Body of pancreas (tissue), 4 donors: ENCODE data around the gene RABGEF1. TPM values are rescaled to one million over a fixed set of nuclear protein-coding genes. Genes with fewer than 3 reads are reported as not detected.
"Not testable (repeated sequence)": the region's sequence is repeated elsewhere in the genome, so short reads cannot be mapped to it uniquely, and the experiment has no call there.

ENCODE experiments used
- ATAC-seq: fragments of 150-250 bp; one replicate; pipeline ENCODE4 v1.9.1; 2016
- DNase-seq, 4 donors: peaks; one replicate each; pipeline ENCODE4 v3.0.0-alpha.2; 2019
- H3K27ac ChIP-seq, 4 donors: fragments of 200-600 bp; sonication (generic); 1 replicate in 3 of 4; 2 replicates in 1 of 4; pipeline versions ENCODE4 v1.5.1 to v1.6.1; 2016 to 2019; ENCODE audit warnings: mild to moderate bottlenecking in 1 of 4, mixed read lengths in 1 of 4, moderate library complexity in 1 of 4
- H3K27me3 ChIP-seq, 2 donors: fragments of 200-600 bp; sonication (generic); one replicate each; pipeline ENCODE4 v1.6.0; 2016; ENCODE audit warnings: mild to moderate bottlenecking in 1 of 2
- H3K36me3 ChIP-seq, 2 donors: fragments of 200-600 bp; sonication (generic); replicated peaks in 1 of 2; 2 replicates each; pipeline ENCODE4 v1.5.1; 2016; ENCODE audit warnings: low read depth in 2 of 2; ENCODE audit not compliant: insufficient read depth in 1 of 2
- H3K4me1 ChIP-seq: fragments of 200-600 bp; sonication (generic); one replicate; pipeline ENCODE4 v1.6.0; 2016
- H3K4me3 ChIP-seq, 2 donors: fragments of 200-600 bp; sonication (generic); 1 replicate in 1 of 2; 2 replicates in 1 of 2; pipeline ENCODE4 v1.5.1; 2016 to 2019
- H3K9me3 ChIP-seq, 3 donors: fragments of 200-600 bp; sonication (generic); 1 replicate in 2 of 3; 2 replicates in 1 of 3; pipeline ENCODE4 v1.5.1; 2016
- POLR2A ChIP-seq, 3 donors: fragments of 450-650 bp; IDR thresholded peaks; one replicate each; pipeline ENCODE4 v1.6.1; 2016; ENCODE audit warnings: antibody characterized with exemption in 3 of 3, mild to moderate bottlenecking in 2 of 3
- WGBS, 2 donors: methylation state at CpG; one replicate each; pipeline ENCODE4 v1.1.5; 2017; 5-methylcytosine and 5-hydroxymethylcytosine counted together
- intact Hi-C: fragments of 100-400 bp; cut with DNase I; formaldehyde crosslinking; loops from one replicate; pipeline ENCODE4 v1.15.1; 2023
- total RNA-seq, 2 donors: library from RNA; depleted of rRNA; stranded (reverse); fragments of >200 nt; gene quantifications; one replicate each; pipeline ENCODE4 v1.1.0, GENCODE V29; 2016
- TF ChIP-seq, protein P1 (sequence below), 7 experiments: fragments of 450-650 bp in 4 of 7; fragments of 200-600 bp in 3 of 7; sonication (generic) in 3 of 7; IDR thresholded peaks; one replicate each; pipeline ENCODE4 v1.5.1; 2016 to 2019; ENCODE audit warnings: antibody characterized with exemption in 7 of 7

The RABGEF1 gene
- total RNA-seq, 2 donors from 2014 or later = 21.8 to 28.3 TPM

DNA sequence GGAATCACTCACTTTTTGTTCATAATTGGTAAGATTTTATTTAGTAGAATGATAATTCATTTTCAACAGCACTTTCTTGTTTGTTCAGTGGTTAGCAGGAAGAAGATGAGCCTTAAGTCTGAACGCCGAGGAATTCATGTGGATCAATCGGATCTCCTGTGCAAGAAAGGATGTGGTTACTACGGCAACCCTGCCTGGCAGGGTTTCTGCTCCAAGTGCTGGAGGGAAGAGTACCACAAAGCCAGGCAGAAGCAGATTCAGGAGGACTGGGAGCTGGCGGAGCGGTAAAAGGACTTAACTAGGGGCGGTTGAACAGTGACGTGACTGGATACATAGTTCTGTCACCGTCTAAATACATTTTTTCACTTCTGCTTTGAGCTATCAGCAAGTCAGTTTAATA lies 31.3 kb downstream of the RABGEF1 start:
- H3K9me3 ChIP-seq = no peaks in the 10 kb centered on the region
- no peak for DNase-seq
- TF ChIP-seq, protein P1, sequence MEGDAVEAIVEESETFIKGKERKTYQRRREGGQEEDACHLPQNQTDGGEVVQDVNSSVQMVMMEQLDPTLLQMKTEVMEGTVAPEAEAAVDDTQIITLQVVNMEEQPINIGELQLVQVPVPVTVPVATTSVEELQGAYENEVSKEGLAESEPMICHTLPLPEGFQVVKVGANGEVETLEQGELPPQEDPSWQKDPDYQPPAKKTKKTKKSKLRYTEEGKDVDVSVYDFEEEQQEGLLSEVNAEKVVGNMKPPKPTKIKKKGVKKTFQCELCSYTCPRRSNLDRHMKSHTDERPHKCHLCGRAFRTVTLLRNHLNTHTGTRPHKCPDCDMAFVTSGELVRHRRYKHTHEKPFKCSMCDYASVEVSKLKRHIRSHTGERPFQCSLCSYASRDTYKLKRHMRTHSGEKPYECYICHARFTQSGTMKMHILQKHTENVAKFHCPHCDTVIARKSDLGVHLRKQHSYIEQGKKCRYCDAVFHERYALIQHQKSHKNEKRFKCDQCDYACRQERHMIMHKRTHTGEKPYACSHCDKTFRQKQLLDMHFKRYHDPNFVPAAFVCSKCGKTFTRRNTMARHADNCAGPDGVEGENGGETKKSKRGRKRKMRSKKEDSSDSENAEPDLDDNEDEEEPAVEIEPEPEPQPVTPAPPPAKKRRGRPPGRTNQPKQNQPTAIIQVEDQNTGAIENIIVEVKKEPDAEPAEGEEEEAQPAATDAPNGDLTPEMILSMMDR (IDR thresholded peaks at IDR 0.05) = no peak
- no peak for TF ChIP-seq POLR2A (IDR thresholded peaks at IDR 0.05)
- ATAC-seq = no peak
- intact Hi-C loops = no loop called here
- peaks cover 48% of the 10 kb centered on the region for H3K4me1 ChIP-seq
- H3K36me3 ChIP-seq = no peaks in the 10 kb centered on the region
- H3K27me3 ChIP-seq = no peaks in the 10 kb centered on the region
- H3K4me3 ChIP-seq = no peak overlapping the region
- 75 to 90% methylated on average over 9 of the region's 9 CpGs for WGBS, 2 donors
- no peak overlapping the region for H3K27ac ChIP-seq

DNA sequence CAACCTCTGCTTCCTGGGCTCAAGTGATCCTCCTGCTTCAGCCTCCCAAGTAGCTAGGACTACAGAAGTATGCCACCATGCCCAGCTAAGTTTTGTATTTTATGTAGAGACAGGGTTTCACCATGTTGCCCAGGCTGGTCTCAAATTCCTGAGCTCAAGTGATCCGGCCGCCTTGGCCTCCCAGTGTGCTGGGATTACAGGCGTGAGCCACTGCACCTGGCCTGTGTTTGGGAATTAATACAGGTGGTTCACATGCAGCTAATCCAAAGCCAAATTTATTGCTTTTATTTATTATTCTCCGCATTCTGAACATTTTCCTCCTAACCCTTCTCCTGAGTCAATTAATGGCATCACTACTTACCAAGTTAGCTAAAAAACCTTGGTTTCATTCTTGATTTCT lies 33.2 kb downstream of the RABGEF1 start:
- ATAC-seq (peak; percentile 64), DNase-seq (peak; percentile 41 to 76 (median 66))
- 39 to 44% methylated on average over 4 of the region's 4 CpGs for WGBS, 2 donors
- H3K4me3 ChIP-seq, H3K36me3 ChIP-seq, H3K27me3 ChIP-seq, H3K9me3 ChIP-seq, intact Hi-C loops: not testable (repeated sequence)
- peaks cover 62% of the 10 kb centered on the region for H3K4me1 ChIP-seq
- H3K27ac ChIP-seq = peak overlapping the region; percentile 34 to 70 (median 59)

DNA sequence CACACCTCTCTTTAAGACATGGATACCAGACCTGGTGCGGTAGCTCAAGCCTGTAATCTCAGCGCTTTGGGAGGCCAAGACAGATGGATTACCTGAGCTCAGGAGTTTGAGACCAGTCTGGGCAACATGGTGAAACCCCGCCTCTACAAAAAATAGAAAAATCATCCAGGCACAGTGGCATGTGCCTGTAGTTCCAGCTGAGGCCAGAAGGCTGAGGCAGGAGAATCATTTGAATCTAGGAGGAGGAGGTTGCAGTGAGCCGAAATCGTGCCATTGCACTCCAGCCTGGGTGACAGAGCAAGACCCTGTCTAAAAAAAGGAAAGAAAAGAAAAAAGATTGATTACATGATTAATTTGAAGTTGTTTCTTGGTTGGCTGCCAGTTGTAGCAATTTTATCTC lies 35.9 kb downstream of the RABGEF1 start:
- H3K9me3 ChIP-seq, H3K36me3 ChIP-seq, H3K27me3 ChIP-seq, DNase-seq, ATAC-seq, H3K4me3 ChIP-seq, intact Hi-C loops: not testable (repeated sequence)
- H3K4me1 ChIP-seq = peaks cover 62% of the 10 kb centered on the region
- TF ChIP-seq, protein P1 (IDR thresholded peaks at IDR 0.05) = peak in 3 of 7 experiments; percentile 19 to 33 (median 20)
- 76 to 78% methylated on average over 5 of the region's 5 CpGs for WGBS, 2 donors
- peak overlapping the region; percentile 6 to 43 (median 32) for H3K27ac ChIP-seq

DNA sequence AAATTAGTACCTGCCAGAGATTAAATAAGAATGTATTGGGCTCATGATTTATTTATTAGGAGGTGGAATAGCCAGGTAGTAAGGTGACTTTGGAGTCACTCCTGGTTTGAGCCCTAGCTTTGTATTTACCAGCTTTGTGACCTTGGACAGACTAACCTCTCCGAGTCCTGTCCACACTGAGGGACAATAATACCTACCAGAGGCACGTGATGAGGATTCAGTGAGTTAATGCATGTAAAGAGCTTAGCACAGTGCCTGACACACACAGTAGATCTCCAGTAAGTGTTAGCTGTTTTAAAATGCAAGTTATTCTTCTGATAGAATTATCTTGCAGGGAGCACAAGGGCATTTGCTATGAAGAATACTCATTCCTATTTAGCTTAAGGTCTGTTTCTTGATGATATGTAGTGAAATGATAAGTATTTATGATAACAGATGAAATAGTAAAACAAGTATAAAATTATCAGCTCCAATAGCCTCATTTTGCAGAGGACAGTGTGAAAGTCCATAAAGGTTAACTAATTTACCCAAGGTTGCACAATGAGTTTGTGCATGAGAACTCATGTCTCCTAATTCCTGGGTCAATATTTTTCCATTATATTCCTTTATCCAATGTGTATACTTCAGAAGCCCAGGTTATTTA lies 36.4 kb downstream of the RABGEF1 start:
- Histone ChIP-seq H3K27me3 (no peaks in the 10 kb centered on the region), H3K36me3 (no peaks in the 10 kb centered on the region), H3K4me1 (peaks cover 67% of the 10 kb centered on the region), H3K4me3 (no peak overlapping the region), H3K9me3 (no peaks in the 10 kb centered on the region), H3K27ac (peak overlapping the region; percentile 6 to 43 (median 32))
- ATAC-seq (no peak), DNase-seq (no peak)
- TF ChIP-seq, protein P1 (IDR thresholded peaks at IDR 0.05) = no peak
- TF ChIP-seq POLR2A (IDR thresholded peaks at IDR 0.05) = no peak
- WGBS, 2 donors = 14 to 26% methylated on average over 2 of the region's 2 CpGs
- intact Hi-C loops = no loop called here

DNA sequence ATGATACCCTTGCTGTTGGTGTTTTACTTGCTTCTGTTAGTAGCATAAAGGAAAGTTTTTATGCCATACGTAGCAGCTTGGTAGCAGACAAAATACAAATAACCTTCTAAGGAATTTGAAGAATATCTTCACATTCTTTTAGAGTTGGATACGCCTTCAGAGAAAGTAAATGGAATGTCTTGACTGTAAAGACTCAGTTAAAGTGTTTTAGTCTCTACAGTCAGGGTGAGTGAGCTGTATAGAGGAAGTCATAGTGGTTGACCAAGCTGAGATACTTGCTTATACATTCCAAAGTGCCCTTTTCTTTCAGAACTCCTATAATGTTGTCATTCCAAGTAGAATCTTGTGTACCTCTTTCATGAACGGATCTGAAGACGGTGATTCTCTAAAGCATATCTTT lies 37.7 kb downstream of the RABGEF1 start:
- no peak overlapping the region for H3K4me3 ChIP-seq
- no peak for DNase-seq
- 71 to 85% methylated on average over 4 of the region's 4 CpGs for WGBS, 2 donors
- H3K27me3 ChIP-seq = no peaks in the 10 kb centered on the region
- no peak for ATAC-seq
- H3K27ac ChIP-seq = peak overlapping the region in 1 of 4 donors; percentile 21
- H3K9me3 ChIP-seq = no peaks in the 10 kb centered on the region
- no peaks in the 10 kb centered on the region for H3K36me3 ChIP-seq
- intact Hi-C loops = no loop called here
- H3K4me1 ChIP-seq = peaks cover 71% of the 10 kb centered on the region
- TF ChIP-seq, protein P1 (IDR thresholded peaks at IDR 0.05) = no peak
- no peak for TF ChIP-seq POLR2A (IDR thresholded peaks at IDR 0.05)
